HG03558 (cell line): ENCODE results near the gene CADM2.
"Not testable (repeated sequence)": the region's sequence is repeated elsewhere in the genome, so short reads cannot be mapped to it uniquely, and the experiment has no call there.

Experiments used
- ATAC-seq: cut with Tn5 transposase; IDR thresholded peaks from one replicate; pipeline ENCODE4 v1.9.1; 2021; ENCODE audit warnings: moderate number of reproducible peaks; ENCODE audit not compliant: unreplicated experiment; ENCODE audit errors: extremely low read depth

Gene CADM2

GRCh38 chr3:85864896-85865295, 906.1 kb downstream of the CADM2 start:
- ATAC-seq: no peak

- ATAC-seq: no peak
Measured at GRCh38 chr3:85867072-85867471, 908.3 kb downstream of the CADM2 start.

- ATAC-seq: no peak
Measured at GRCh38 chr3:85875589-85875988, 916.8 kb downstream of the CADM2 start.

- ATAC-seq: no peak
Measured at GRCh38 chr3:85877631-85878030, 918.8 kb downstream of the CADM2 start.

- no peak for ATAC-seq
Measured at GRCh38 chr3:85881833-85882393, 923.1 kb downstream of the CADM2 start.

GRCh38 chr3:85890043-85890555, 931.3 kb downstream of the CADM2 start:
- ATAC-seq: no peak

GRCh38 chr3:85903434-85903833, 944.6 kb downstream of the CADM2 start:
- no peak for ATAC-seq

GRCh38 chr3:85912980-85913379, 954.2 kb downstream of the CADM2 start:
- no peak for ATAC-seq

GRCh38 chr3:85922374-85922773, 963.6 kb downstream of the CADM2 start:
- no peak for ATAC-seq

- ATAC-seq: no peak
Measured at GRCh38 chr3:85930718-85931117, 971.9 kb downstream of the CADM2 start.

- ATAC-seq: no peak
Measured at GRCh38 chr3:85933326-85933725, 974.5 kb downstream of the CADM2 start.

GRCh38 chr3:85935171-85935570, 976.4 kb downstream of the CADM2 start:
- ATAC-seq: no peak

GRCh38 chr3:85939074-85939482, 980.3 kb downstream of the CADM2 start:
- ATAC-seq: no peak

- no peak for ATAC-seq
Measured at GRCh38 chr3:85950435-85950834, 991.6 kb downstream of the CADM2 start.

- ATAC-seq: no peak
Measured at GRCh38 chr3:85960793-85961192, 1002.0 kb downstream of the CADM2 start.

GRCh38 chr3:85977615-85978338, 1019.0 kb downstream of the CADM2 start:
- no peak for ATAC-seq

- no peak for ATAC-seq
Measured at GRCh38 chr3:85979034-85979433, 1020.2 kb downstream of the CADM2 start.

GRCh38 chr3:85989581-85989980, 1030.8 kb downstream of the CADM2 start:
- ATAC-seq: not testable (repeated sequence)

GRCh38 chr3:86029590-86029989, 1070.8 kb downstream of the CADM2 start:
- ATAC-seq: no peak

GRCh38 chr3:86037916-86038315, 1079.1 kb downstream of the CADM2 start:
- no peak for ATAC-seq

GRCh38 chr3:86046436-86047136, 1087.8 kb downstream of the CADM2 start:
- no peak for ATAC-seq
